Sigmoid colon (tissue), 4 donors: ENCODE data around the gene AHCYL2.

Source experiments
- EP300 ChIP-seq, 4 donors: sonication (generic); formaldehyde crosslinking; IDR thresholded peaks; one replicate each; pipeline ENCODE4 v1.6.1; 2017; ENCODE audit warnings: antibody characterized with exemption in 4 of 4
- POLR2A ChIP-seq, 2 donors: fragments of 450-650 bp; IDR thresholded peaks; one replicate each; pipeline ENCODE4 v1.6.1; 2016; ENCODE audit warnings: antibody characterized with exemption in 2 of 2, mild to moderate bottlenecking in 2 of 2, moderate library complexity in 2 of 2
- POLR2AphosphoS5 ChIP-seq, 4 donors: sonication (generic); formaldehyde crosslinking; IDR thresholded peaks; one replicate each; pipeline ENCODE4 v1.6.1; 2017; ENCODE audit warnings: antibody characterized with exemption in 4 of 4
- TF ChIP-seq, protein P1 (sequence below), 4 experiments: fragments of 450-650 bp in 3 of 4; fragments of 200-600 bp in 1 of 4; IDR thresholded peaks; one replicate each; pipeline ENCODE4 v1.5.1; 2016 to 2019; ENCODE audit warnings: antibody characterized with exemption in 4 of 4, mild to moderate bottlenecking in 3 of 4, moderate library complexity in 2 of 4

DNA sequence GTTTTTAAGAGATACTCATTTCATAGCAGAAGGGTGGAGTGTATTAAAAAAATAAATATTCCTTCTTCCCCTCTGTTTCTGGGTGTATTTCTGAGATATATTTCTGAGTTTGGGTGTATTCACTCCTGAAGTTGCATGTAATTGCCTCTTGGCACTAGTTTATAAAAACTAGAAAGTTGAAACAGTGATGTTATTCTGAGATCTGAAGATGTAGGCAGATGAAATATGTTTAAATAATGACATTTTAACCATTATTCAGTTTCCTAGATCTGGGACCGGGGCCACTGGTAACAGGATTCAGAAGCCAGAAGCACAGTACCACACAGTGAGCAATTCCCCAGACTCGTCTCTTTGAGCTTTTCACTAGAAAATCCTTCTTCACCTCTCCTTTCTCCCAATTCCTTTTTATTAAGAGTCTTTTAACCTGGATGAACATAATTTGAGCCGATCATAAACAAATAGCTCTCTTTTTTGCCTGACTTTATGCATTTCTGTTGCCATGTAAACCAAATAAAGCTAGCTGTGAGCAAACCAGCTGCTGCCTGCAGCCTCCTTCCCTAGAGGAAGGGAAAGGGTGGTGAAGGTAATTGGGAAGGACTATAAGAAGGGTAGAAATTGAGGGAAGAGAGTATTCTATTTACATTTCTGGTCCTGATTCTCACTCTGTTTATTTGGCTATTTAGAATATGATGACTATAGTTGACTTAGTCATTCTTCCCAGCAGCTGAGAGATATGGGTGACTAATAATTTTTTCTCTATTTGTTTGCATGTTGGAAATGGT lies 107.6 kb downstream of the AHCYL2 start:
- TF ChIP-seq, protein P1, sequence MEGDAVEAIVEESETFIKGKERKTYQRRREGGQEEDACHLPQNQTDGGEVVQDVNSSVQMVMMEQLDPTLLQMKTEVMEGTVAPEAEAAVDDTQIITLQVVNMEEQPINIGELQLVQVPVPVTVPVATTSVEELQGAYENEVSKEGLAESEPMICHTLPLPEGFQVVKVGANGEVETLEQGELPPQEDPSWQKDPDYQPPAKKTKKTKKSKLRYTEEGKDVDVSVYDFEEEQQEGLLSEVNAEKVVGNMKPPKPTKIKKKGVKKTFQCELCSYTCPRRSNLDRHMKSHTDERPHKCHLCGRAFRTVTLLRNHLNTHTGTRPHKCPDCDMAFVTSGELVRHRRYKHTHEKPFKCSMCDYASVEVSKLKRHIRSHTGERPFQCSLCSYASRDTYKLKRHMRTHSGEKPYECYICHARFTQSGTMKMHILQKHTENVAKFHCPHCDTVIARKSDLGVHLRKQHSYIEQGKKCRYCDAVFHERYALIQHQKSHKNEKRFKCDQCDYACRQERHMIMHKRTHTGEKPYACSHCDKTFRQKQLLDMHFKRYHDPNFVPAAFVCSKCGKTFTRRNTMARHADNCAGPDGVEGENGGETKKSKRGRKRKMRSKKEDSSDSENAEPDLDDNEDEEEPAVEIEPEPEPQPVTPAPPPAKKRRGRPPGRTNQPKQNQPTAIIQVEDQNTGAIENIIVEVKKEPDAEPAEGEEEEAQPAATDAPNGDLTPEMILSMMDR (IDR thresholded peaks at IDR 0.05) = no peak
- TF ChIP-seq POLR2A (IDR thresholded peaks at IDR 0.05) (no peak), POLR2AphosphoS5 (IDR thresholded peaks at IDR 0.05) (no peak), EP300 (IDR thresholded peaks at IDR 0.05) (no peak)
